Neural progenitor cell (in vitro differentiated cells): ENCODE data around the gene RBP5. TPM values are rescaled to one million over a fixed set of nuclear protein-coding genes. Genes with fewer than 3 reads are reported as not detected.

Source experiments
- DNase-seq: peaks from one replicate; pipeline ENCODE4 v3.0.0-alpha.2; 2016; ENCODE audit warnings: low spot score
- H2AFZ ChIP-seq: fragments of 200-600 bp; sonication (generic); replicated peaks from 2 replicates; pipeline ENCODE4 v1.6.1; 2016; ENCODE audit warnings: antibody characterized with exemption
- H3F3A ChIP-seq: fragments of 200-600 bp; sonication (generic); 2 replicates; pipeline ENCODE4 v1.6.1; 2016; ENCODE audit warnings: antibody characterized with exemption, low read depth
- H3K27ac ChIP-seq: fragments of 200-600 bp; sonication (generic); 2 replicates; pipeline ENCODE4 v1.5.1; 2016; ENCODE audit warnings: mild to moderate bottlenecking
- H3K27me3 ChIP-seq: fragments of 200-600 bp; sonication (generic); 2 replicates; pipeline ENCODE4 v1.6.1; 2016; ENCODE audit warnings: mild to moderate bottlenecking, moderate library complexity
- H3K36me3 ChIP-seq: fragments of 200-600 bp; sonication (generic); 2 replicates; pipeline ENCODE4 v1.5.1; 2016
- H3K4me1 ChIP-seq: fragments of 200-600 bp; sonication (generic); 2 replicates; pipeline ENCODE4 v1.6.1; 2016; ENCODE audit warnings: mixed run types
- H3K4me2 ChIP-seq: fragments of 200-600 bp; sonication (generic); 2 replicates; pipeline ENCODE4 v1.6.1; 2016
- H3K4me3 ChIP-seq: fragments of 200-600 bp; sonication (generic); 2 replicates; pipeline ENCODE4 v1.5.1; 2016
- H3K79me2 ChIP-seq: fragments of 200-600 bp; sonication (generic); 2 replicates; pipeline ENCODE4 v1.6.1; 2016; ENCODE audit warnings: low read depth
- H3K9ac ChIP-seq: fragments of 200-600 bp; sonication (generic); 2 replicates; pipeline ENCODE4 v1.6.1; 2016
- H3K9me3 ChIP-seq: fragments of 200-600 bp; sonication (generic); 2 replicates; pipeline ENCODE4 v1.5.1; 2016; ENCODE audit warnings: low read depth
- H4K20me1 ChIP-seq: fragments of 200-600 bp; sonication (generic); 2 replicates; pipeline ENCODE4 v1.6.1; 2016; ENCODE audit warnings: low read depth
- H3K27ac Mint-ChIP-seq: 3 replicates; pipeline ENCODE4 v1.8.0; 2021; ENCODE audit warnings: mixed read lengths
- H3K27me3 Mint-ChIP-seq: 2 replicates; pipeline ENCODE4 v1.8.0; 2022; ENCODE audit warnings: low read depth, mild to moderate bottlenecking, inconsistent platforms, moderate library complexity, mixed read lengths; ENCODE audit not compliant: insufficient read depth
- H3K36me3 Mint-ChIP-seq: 3 replicates; pipeline ENCODE4 v1.8.0; 2021; ENCODE audit warnings: mixed read lengths
- H3K4me1 Mint-ChIP-seq: 3 replicates; pipeline ENCODE4 v1.8.0; 2021; ENCODE audit warnings: mixed read lengths
- H3K4me3 Mint-ChIP-seq: 3 replicates; pipeline ENCODE4 v1.8.0; 2021; ENCODE audit warnings: mild to moderate bottlenecking, moderate library complexity, mixed read lengths
- H3K9me3 Mint-ChIP-seq: 3 replicates; pipeline ENCODE4 v1.8.0; 2020; ENCODE audit warnings: mixed read lengths
- CTCF ChIP-seq: fragments of 200-600 bp; sonication (generic); IDR thresholded peaks from 2 replicates; pipeline ENCODE4 v1.5.1; 2017; ENCODE audit warnings: antibody characterized with exemption, mild to moderate bottlenecking
- EZH2 ChIP-seq: fragments of 200-600 bp; sonication (generic); IDR thresholded peaks from 2 replicates; pipeline ENCODE4 v1.6.1; 2017; ENCODE audit warnings: antibody characterized with exemption, mild to moderate bottlenecking, moderate library complexity
- EZH2phosphoT487 ChIP-seq: fragments of 200-600 bp; sonication (generic); IDR thresholded peaks from 2 replicates; pipeline ENCODE4 v1.6.1; 2017; ENCODE audit warnings: antibody characterized with exemption
- total RNA-seq: library from RNA; depleted of rRNA; stranded (reverse); fragments of >200 nt; gene quantifications from 2 replicates; pipeline ENCODE4 v1.2.3, GENCODE V29; 2015; ENCODE audit warnings: low replicate concordance

The RBP5 gene
- total RNA-seq, 1 donor from 2014 or later, result not detected

GRCh38 chr12:7096006-7096932 is 32.4 kb downstream of the RBP5 start:
- Histone ChIP-seq H3K79me2 (no peaks in the 10 kb centered on the region), H3K4me1 (peaks cover 5% of the 10 kb centered on the region), H3K27me3 (no peaks in the 10 kb centered on the region), H3K4me2 (no peak overlapping the region), H3K4me3 (no peak overlapping the region), H3K9me3 (no peaks in the 10 kb centered on the region), H4K20me1 (no peaks in the 10 kb centered on the region), H3F3A (no peaks in the 10 kb centered on the region), H2AFZ (no peak overlapping the region), H3K36me3 (peaks cover 3% of the 10 kb centered on the region), H3K27ac (no peak overlapping the region), H3K9ac (no peak overlapping the region)
- no peak for DNase-seq
- TF ChIP-seq EZH2 (no peak), CTCF (no peak), EZH2phosphoT487 (no peak)
- Mint-ChIP-seq H3K4me3 (no peak overlapping the region), H3K4me1 (peaks cover 8% of the 10 kb centered on the region), H3K36me3 (no peaks in the 10 kb centered on the region), H3K27ac (peak overlapping the region; percentile 33), H3K27me3 (no peaks in the 10 kb centered on the region), H3K9me3 (no peaks in the 10 kb centered on the region)

- TF ChIP-seq CTCF (no peak), EZH2phosphoT487 (no peak)
- Mint-ChIP-seq H3K27me3 (no peaks in the 10 kb centered on the region), H3K4me1 (peaks cover 18% of the 10 kb centered on the region), H3K9me3 (no peaks in the 10 kb centered on the region), H3K4me3 (no peak overlapping the region), H3K36me3 (no peaks in the 10 kb centered on the region), H3K27ac (no peak overlapping the region)
- no peaks in the 10 kb centered on the region for H3F3A ChIP-seq
- peaks cover 13% of the 10 kb centered on the region for H3K4me1 ChIP-seq
- no peak overlapping the region for H2AFZ ChIP-seq
- no peak overlapping the region for H3K9ac ChIP-seq
- no peaks in the 10 kb centered on the region for H3K79me2 ChIP-seq
- H4K20me1 ChIP-seq, result no peaks in the 10 kb centered on the region
- no peak overlapping the region for H3K4me2 ChIP-seq
- no peaks in the 10 kb centered on the region for H3K27me3 ChIP-seq
- no peak overlapping the region for H3K4me3 ChIP-seq
- H3K9me3 ChIP-seq, result no peaks in the 10 kb centered on the region
- DNase-seq, result no peak
- no peak overlapping the region for H3K27ac ChIP-seq
- H3K36me3 ChIP-seq, result peaks cover 3% of the 10 kb centered on the region
These were observed 34.8 kb downstream of the RBP5 start for GRCh38 chr12:7093892-7094291.

- Histone ChIP-seq H3K27me3 (no peaks in the 10 kb centered on the region), H3K36me3 (peaks cover 2% of the 10 kb centered on the region), H3K79me2 (no peaks in the 10 kb centered on the region), H3K4me3 (no peak overlapping the region), H3K9ac (no peak overlapping the region), H3F3A (no peaks in the 10 kb centered on the region), H4K20me1 (no peaks in the 10 kb centered on the region), H3K4me1 (peaks cover 13% of the 10 kb centered on the region), H3K27ac (no peak overlapping the region), H2AFZ (no peak overlapping the region), H3K4me2 (no peak overlapping the region), H3K9me3 (no peaks in the 10 kb centered on the region)
- TF ChIP-seq EZH2phosphoT487, result no peak
- no peak for TF ChIP-seq CTCF
- no peak for TF ChIP-seq EZH2
- H3K36me3 Mint-ChIP-seq, result no peaks in the 10 kb centered on the region
- no peak for DNase-seq
- H3K27ac Mint-ChIP-seq, result no peak overlapping the region
- peaks cover 18% of the 10 kb centered on the region for H3K4me1 Mint-ChIP-seq
- H3K4me3 Mint-ChIP-seq, result no peak overlapping the region
- H3K27me3 Mint-ChIP-seq, result no peaks in the 10 kb centered on the region
- no peaks in the 10 kb centered on the region for H3K9me3 Mint-ChIP-seq
These were observed 35.2 kb downstream of the RBP5 start for GRCh38 chr12:7093486-7093885.
